ENCODE results near the gene SPATA6L. TPM values are rescaled to one million over a fixed set of nuclear protein-coding genes. Genes with fewer than 3 reads are reported as not detected.

The SPATA6L gene
- total and polyA plus RNA-seq, 2 experiments from 2014 or later = 1.7 to 1.9 TPM

GRCh38 chr9:4654084-4654483 lies 12.2 kb downstream of the SPATA6L start:
- H3K27me3 ChIP-seq (ENCODE audit: insufficient read depth) = no peaks in the 10 kb centered on the region
- Mint-ChIP-seq H3K4me1 (peaks cover 23% of the 10 kb centered on the region), H3K36me3 (ENCODE audit: low read depth) (no peaks in the 10 kb centered on the region), H3K27ac (no peak overlapping the region), H3K9me3 (no peaks in the 10 kb centered on the region), H3K4me3 (no peak overlapping the region), H3K27me3 (ENCODE audit: insufficient read depth, low read depth, poor library complexity) (peaks cover 3% of the 10 kb centered on the region)
- H3K4me2 ChIP-seq = no peak overlapping the region
- H4K20me1 ChIP-seq (replicated peaks; ENCODE audit: insufficient read depth) = no peaks in the 10 kb centered on the region
- H3K36me3 ChIP-seq (ENCODE audit: insufficient read depth) = no peaks in the 10 kb centered on the region
- no peak overlapping the region for H3K27ac ChIP-seq (ENCODE audit: low read depth)
- H3K4me1 ChIP-seq (ENCODE audit: insufficient read depth) = peaks cover 22% of the 10 kb centered on the region
- H3K4me3 ChIP-seq = no peak overlapping the region
- H3F3A ChIP-seq (replicated peaks; ENCODE audit: low read depth) = no peaks in the 10 kb centered on the region
- no peak overlapping the region for H2AFZ ChIP-seq
- ATAC-seq (no peak), DNase-seq (ENCODE audit: low spot score) (no peak)
- H3K9me2 ChIP-seq (ENCODE audit: insufficient read depth) = no peaks in the 10 kb centered on the region; the same call in 1 of the 2 replicates
- TF ChIP-seq NANOG (IDR thresholded peaks at IDR 0.05; ENCODE audit: borderline replicate concordance) (no peak), ZNF462 (CRISPR knock-in tag; IDR thresholded peaks at IDR 0.05) (no peak), REST (IDR thresholded peaks at IDR 0.05; ENCODE audit: unreplicated experiment) (no peak), CREB1 (CRISPR knock-in tag; IDR thresholded peaks at IDR 0.05; ENCODE audit: low read depth) (no peak), STAT1 (IDR thresholded peaks at IDR 0.05; ENCODE audit: unreplicated experiment) (no peak), JUNB (IDR thresholded peaks at IDR 0.05; ENCODE audit: unreplicated experiment) (no peak), EZH2phosphoT487 (IDR thresholded peaks at IDR 0.05; ENCODE audit: unreplicated experiment) (no peak), ZNF114 (CRISPR knock-in tag; IDR thresholded peaks at IDR 0.05) (no peak), ZNF331 (CRISPR knock-in tag; IDR thresholded peaks at IDR 0.05; ENCODE audit: low read depth) (no peak), POLR2AphosphoS5 (IDR thresholded peaks at IDR 0.05; ENCODE audit: low read depth) (no peak), ETS1 (IDR thresholded peaks at IDR 0.05) (no peak), CTCF (conservative IDR thresholded peaks at IDR 0.05; ENCODE audit: low read depth in 2 of 2) (no peak), EZH2 (IDR thresholded peaks at IDR 0.05; ENCODE audit: low read depth, unreplicated experiment) (no peak)
- H3K79me2 ChIP-seq (replicated peaks; ENCODE audit: insufficient read depth) = no peaks in the 10 kb centered on the region
